Measurements from ENCODE around the gene PYY.
"Not testable (repeated sequence)": the region's sequence is repeated elsewhere in the genome, so short reads cannot be mapped to it uniquely, and the experiment has no call there.

The PYY gene

GRCh38 chr17:43967251-43967875, 13.6 kb upstream of the PYY start:
- no peak for TF ChIP-seq TAF1 (IDR thresholded peaks at IDR 0.05; ENCODE audit: low read depth, low read length)
- no peak for TF ChIP-seq POU2F2 (IDR thresholded peaks at IDR 0.05; ENCODE audit: low read depth, low read length)
- TF ChIP-seq PAX5 (IDR thresholded peaks at IDR 0.05; ENCODE audit: insufficient read depth, low read length, severe bottlenecking): no peak
- no peak for TF ChIP-seq POLR2AphosphoS5 (IDR thresholded peaks at IDR 0.05; ENCODE audit: low read depth, low read length)
- no peak for TF ChIP-seq SPI1 (IDR thresholded peaks at IDR 0.05; ENCODE audit: low read depth, low read length)
- no peak for TF ChIP-seq POLR2A (IDR thresholded peaks at IDR 0.05; ENCODE audit: low read depth, low read length)
- no peak for FAIRE-seq
- DNase-seq (ENCODE audit: insufficient read length, low spot score): no peak

GRCh38 chr17:43966276-43966675, 12.5 kb upstream of the PYY start:
- no peak for DNase-seq (ENCODE audit: insufficient read length, low spot score)

DNA sequence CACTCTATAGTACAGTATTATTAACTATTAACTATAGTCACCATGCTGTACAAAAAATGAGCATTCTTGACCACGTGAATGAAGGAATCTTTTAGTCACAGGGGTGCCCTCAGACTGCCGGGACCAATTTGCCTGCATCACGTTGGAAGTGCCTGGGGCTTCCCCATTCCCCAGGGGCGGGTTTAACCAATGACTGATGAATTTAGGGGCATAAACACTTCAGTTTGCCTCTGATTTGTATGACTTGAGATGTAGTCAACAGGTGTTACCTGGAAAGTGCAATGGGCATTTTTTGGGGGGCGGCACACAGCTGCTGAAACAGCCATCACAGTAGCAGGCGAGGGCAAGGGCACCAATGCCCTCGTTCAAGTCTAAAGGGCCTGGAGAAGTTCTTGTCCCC, 8.7 kb upstream of the PYY start:
- FAIRE-seq: no peak
- DNase-seq (ENCODE audit: insufficient read length, low spot score): no peak
- no peak for TF ChIP-seq TAF1 (IDR thresholded peaks at IDR 0.05; ENCODE audit: low read depth, low read length)
- no peak for TF ChIP-seq SPI1 (IDR thresholded peaks at IDR 0.05; ENCODE audit: low read depth, low read length)
- no peak for TF ChIP-seq POU2F2 (IDR thresholded peaks at IDR 0.05; ENCODE audit: low read depth, low read length)
- TF ChIP-seq POLR2A (IDR thresholded peaks at IDR 0.05; ENCODE audit: low read depth, low read length): no peak
- no peak for TF ChIP-seq PAX5 (IDR thresholded peaks at IDR 0.05; ENCODE audit: insufficient read depth, low read length, severe bottlenecking)
- no peak for TF ChIP-seq POLR2AphosphoS5 (IDR thresholded peaks at IDR 0.05; ENCODE audit: low read depth, low read length)

More at GRCh38 chr17:43966276-43966675, 12.5 kb upstream of the PYY start:
- no peak for FAIRE-seq
- TF ChIP-seq SPI1 (IDR thresholded peaks at IDR 0.05; ENCODE audit: low read depth, low read length) (no peak), TAF1 (IDR thresholded peaks at IDR 0.05; ENCODE audit: low read depth, low read length) (no peak), POLR2AphosphoS5 (IDR thresholded peaks at IDR 0.05; ENCODE audit: low read depth, low read length) (no peak), POLR2A (IDR thresholded peaks at IDR 0.05; ENCODE audit: low read depth, low read length) (no peak), POU2F2 (IDR thresholded peaks at IDR 0.05; ENCODE audit: low read depth, low read length) (no peak), PAX5 (IDR thresholded peaks at IDR 0.05; ENCODE audit: insufficient read depth, low read length, severe bottlenecking) (no peak)

DNA sequence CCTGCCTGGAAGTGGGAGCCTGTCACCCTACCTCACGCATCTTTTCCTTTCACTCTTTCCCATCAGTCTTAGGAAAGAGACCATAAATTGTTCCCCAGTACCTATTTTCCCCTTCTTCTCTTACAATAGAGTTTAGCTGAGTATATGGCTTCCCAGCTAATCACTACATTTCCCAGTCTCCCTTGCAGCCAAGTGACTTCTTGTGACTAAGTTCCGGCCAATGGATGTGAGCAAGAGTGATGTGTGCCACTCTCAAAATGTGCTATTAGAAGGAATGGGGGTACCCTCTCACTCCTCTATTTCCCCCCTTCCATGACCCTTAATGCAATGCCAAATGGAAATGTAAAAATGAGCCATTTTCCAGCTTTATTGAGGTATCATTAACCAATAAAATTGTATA, 8.2 kb upstream of the PYY start:
- TF ChIP-seq POLR2A (IDR thresholded peaks at IDR 0.05; ENCODE audit: low read depth, low read length): no peak
- TF ChIP-seq PAX5 (IDR thresholded peaks at IDR 0.05; ENCODE audit: insufficient read depth, low read length, severe bottlenecking): no peak
- no peak for TF ChIP-seq POU2F2 (IDR thresholded peaks at IDR 0.05; ENCODE audit: low read depth, low read length)
- TF ChIP-seq POLR2AphosphoS5 (IDR thresholded peaks at IDR 0.05; ENCODE audit: low read depth, low read length): no peak
- TF ChIP-seq SPI1 (IDR thresholded peaks at IDR 0.05; ENCODE audit: low read depth, low read length): no peak
- no peak for TF ChIP-seq TAF1 (IDR thresholded peaks at IDR 0.05; ENCODE audit: low read depth, low read length)
- DNase-seq (ENCODE audit: insufficient read length, low spot score) (no peak), FAIRE-seq (no peak)

DNA sequence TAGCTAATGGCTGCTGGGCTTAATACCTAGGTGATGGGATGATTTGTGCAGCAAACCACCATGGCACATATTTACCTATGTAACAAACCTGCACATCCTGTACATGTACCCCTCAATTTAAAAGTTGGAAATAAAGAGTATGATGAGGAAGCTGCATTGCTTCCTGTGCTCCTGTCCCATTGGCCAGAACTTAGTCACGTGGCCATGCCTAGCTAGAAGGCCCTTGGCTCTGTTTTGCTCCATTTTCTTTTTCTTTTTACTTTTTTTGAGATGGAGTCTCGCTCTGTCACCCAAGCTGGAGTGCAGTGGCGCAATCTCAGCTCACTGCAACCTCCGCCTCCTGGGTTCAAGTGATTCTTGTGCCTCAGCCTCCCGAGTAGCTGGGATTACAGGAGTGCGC, 7.6 kb upstream of the PYY start:
- DNase-seq (ENCODE audit: insufficient read length, low spot score); FAIRE-seq: not testable (repeated sequence)

DNA sequence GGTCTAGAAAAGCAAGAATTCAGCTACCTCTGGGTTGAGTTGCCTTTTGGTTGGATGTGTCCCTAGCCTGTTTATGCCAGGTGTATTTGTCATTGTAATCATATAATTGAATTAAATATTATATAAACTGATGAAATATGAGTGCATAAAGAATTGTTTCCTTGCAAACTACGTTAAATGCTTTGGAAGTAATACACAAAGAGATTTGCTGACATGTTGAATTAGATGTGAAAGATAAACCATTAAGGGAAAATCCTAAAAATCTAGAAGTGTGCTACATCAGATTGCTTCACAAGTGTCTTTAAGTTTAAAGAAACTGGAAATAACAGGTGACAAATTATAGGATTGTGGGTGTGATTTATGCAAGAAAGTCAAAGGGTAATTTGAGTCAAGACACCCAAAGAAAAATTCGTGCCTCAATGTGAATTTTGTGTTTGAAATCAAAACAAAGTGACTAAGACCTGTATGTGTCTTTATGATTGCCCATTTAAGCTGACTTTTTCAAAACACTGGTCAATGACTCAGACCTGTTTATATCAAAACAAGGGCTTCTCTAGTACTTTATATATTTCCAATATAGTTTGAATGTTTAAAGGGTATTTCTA, 5.1 kb upstream of the PYY start:
- TF ChIP-seq POLR2A (IDR thresholded peaks at IDR 0.05; ENCODE audit: low read depth, low read length): no peak
- no peak for TF ChIP-seq TAF1 (IDR thresholded peaks at IDR 0.05; ENCODE audit: low read depth, low read length)
- TF ChIP-seq POU2F2 (IDR thresholded peaks at IDR 0.05; ENCODE audit: low read depth, low read length): no peak
- TF ChIP-seq SPI1 (IDR thresholded peaks at IDR 0.05; ENCODE audit: low read depth, low read length): no peak
- no peak for DNase-seq (ENCODE audit: insufficient read length, low spot score)
- FAIRE-seq: no peak

DNA sequence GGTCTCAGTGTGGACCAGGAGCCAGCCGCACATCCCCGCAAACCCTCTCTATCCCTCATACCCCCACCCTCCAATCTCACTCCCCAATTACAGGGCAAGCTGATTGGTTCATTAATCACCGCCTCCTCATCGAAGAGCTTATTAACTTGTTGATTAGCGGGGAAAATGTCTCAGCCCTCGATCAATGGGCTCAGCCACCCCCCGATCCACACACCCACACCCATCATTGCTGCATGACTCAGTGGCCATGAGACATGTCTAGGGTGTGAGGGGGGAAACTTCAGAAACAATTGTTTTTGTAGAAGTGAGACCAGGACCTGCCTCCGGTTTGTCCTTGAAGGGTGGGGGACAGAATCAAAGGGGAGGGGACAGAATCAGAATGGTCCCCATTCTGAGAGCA, 2.5 kb upstream of the PYY start:
- FAIRE-seq (no peak), DNase-seq (ENCODE audit: insufficient read length, low spot score) (no peak)
- no peak for TF ChIP-seq POLR2A (IDR thresholded peaks at IDR 0.05; ENCODE audit: low read depth, low read length)
- TF ChIP-seq PAX5 (IDR thresholded peaks at IDR 0.05; ENCODE audit: insufficient read depth, low read length, severe bottlenecking): no peak
- no peak for TF ChIP-seq POU2F2 (IDR thresholded peaks at IDR 0.05; ENCODE audit: low read depth, low read length)

GRCh38 chr17:43952724-43953666, 745 bp downstream of the PYY start:
- no peak for TF ChIP-seq POLR2A (IDR thresholded peaks at IDR 0.05; ENCODE audit: low read depth, low read length)
- no peak for TF ChIP-seq POLR2AphosphoS5 (IDR thresholded peaks at IDR 0.05; ENCODE audit: low read depth, low read length)
- TF ChIP-seq PAX5 (IDR thresholded peaks at IDR 0.05; ENCODE audit: insufficient read depth, low read length, severe bottlenecking): no peak
- no peak for TF ChIP-seq POU2F2 (IDR thresholded peaks at IDR 0.05; ENCODE audit: low read depth, low read length)
- TF ChIP-seq SPI1 (IDR thresholded peaks at IDR 0.05; ENCODE audit: low read depth, low read length): no peak
- TF ChIP-seq TAF1 (IDR thresholded peaks at IDR 0.05; ENCODE audit: low read depth, low read length): no peak
- no peak for DNase-seq (ENCODE audit: insufficient read length, low spot score)
- FAIRE-seq: no peak

- no peak for DNase-seq (ENCODE audit: insufficient read length, low spot score)
- FAIRE-seq: no peak
- no peak for TF ChIP-seq POLR2AphosphoS5 (IDR thresholded peaks at IDR 0.05; ENCODE audit: low read depth, low read length)
- no peak for TF ChIP-seq SPI1 (IDR thresholded peaks at IDR 0.05; ENCODE audit: low read depth, low read length)
- no peak for TF ChIP-seq TAF1 (IDR thresholded peaks at IDR 0.05; ENCODE audit: low read depth, low read length)
- no peak for TF ChIP-seq POU2F2 (IDR thresholded peaks at IDR 0.05; ENCODE audit: low read depth, low read length)
- no peak for TF ChIP-seq POLR2A (IDR thresholded peaks at IDR 0.05; ENCODE audit: low read depth, low read length)
- TF ChIP-seq PAX5 (IDR thresholded peaks at IDR 0.05; ENCODE audit: insufficient read depth, low read length, severe bottlenecking): no peak
Measured at GRCh38 chr17:43952351-43952723, 1.4 kb downstream of the PYY start.

All from GM12891 (cell line).